ENCODE measurements around the gene LDLRAD4.

- TF ChIP-seq CTCF (conservative IDR thresholded peaks at IDR 0.05; ENCODE audit: low read depth, low read length) (no peak), EZH2 (IDR thresholded peaks at IDR 0.05; ENCODE audit: borderline replicate concordance, low read depth, low read length, poor library complexity, severe bottlenecking) (no peak)
Measured at GRCh38 chr18:13185675-13186198, 32.8 kb upstream of the LDLRAD4 start.

Measured in A673 (cell line).